Sciatic nerve (tissue), 2 donors: ENCODE data around the gene DNAJB11. TPM values are rescaled to one million over a fixed set of nuclear protein-coding genes. Genes with fewer than 3 reads are reported as not detected.
"Not testable (repeated sequence)": the region's sequence is repeated elsewhere in the genome, so short reads cannot be mapped to it uniquely, and the experiment has no call there.

Experiments
- ATAC-seq: fragments of 200-7000 bp; cut with Tn5 transposase; one replicate; pipeline ENCODE4 v1.9.1; 2020; ENCODE audit warnings: mild to moderate bottlenecking, moderate library complexity
- DNase-seq: peaks from one replicate; pipeline ENCODE4 v3.0.0-alpha.2; 2020; ENCODE audit warnings: low spot score
- intact Hi-C: fragments of 100-400 bp; cut with DNase I; formaldehyde crosslinking; loops from one replicate; pipeline ENCODE4 v1.14.2; 2022
- total RNA-seq: library from RNA; stranded (reverse); fragmentation: NEBNext Ultra II Directional; extraction: Animal tissue kit (Norgen Biotek cat#: 25700); gene quantifications from one replicate; pipeline ENCODE4 v1.2.1, GENCODE V29; 2021
- donor health status: DM: no; HTN: no; CAD: no.
- donor health status: DM: no; HTN: no; CAD: no.

DNAJB11 gene
- total RNA-seq, 1 donor from 2014 or later = 33.3 TPM

- DNase-seq = no peak
- ATAC-seq = no peak
- intact Hi-C loops = no loop called here
These were observed 26.2 kb upstream of the DNAJB11 start, which contains the start of gene CRYGS for GRCh38 chr3:186544281-186544680. Gene CRYGS, minus strand, starts transcription at chr3:186544380. Its CDS starts 54 bp downstream, at chr3:186544326.

- DNase-seq = no peak
- intact Hi-C loops = no loop called here
- ATAC-seq = no peak
These were observed 21.0 kb upstream of the DNAJB11 start for GRCh38 chr3:186549497-186549896.

- intact Hi-C loops = no loop called here
- no peak for ATAC-seq
- DNase-seq = no peak
These were observed 19.1 kb upstream of the DNAJB11 start for GRCh38 chr3:186551387-186551786.

- ATAC-seq (no peak), DNase-seq (no peak)
- intact Hi-C loops = no loop called here
These were observed 18.0 kb upstream of the DNAJB11 start for GRCh38 chr3:186552408-186553031.

- intact Hi-C loops = no loop called here
- DNase-seq (no peak), ATAC-seq (no peak)
These were observed 5.9 kb upstream of the DNAJB11 start for GRCh38 chr3:186564586-186564985.

- intact Hi-C loops = no loop called here
- ATAC-seq = no peak
- no peak for DNase-seq
These were observed 3.8 kb upstream of the DNAJB11 start for GRCh38 chr3:186566772-186567071.

- intact Hi-C loops = no loop called here
- ATAC-seq = peak; percentile 81
- peak; percentile 94 for DNase-seq
These were observed 3.2 kb upstream of the DNAJB11 start, which contains the start of gene TBCCD1 for GRCh38 chr3:186567072-186567921. Gene TBCCD1, minus strand, starts transcription at chr3:186567339. Its CDS starts 3,010 bp downstream, at chr3:186564329.

GRCh38 chr3:186569361-186569760 lies 1.2 kb upstream of the DNAJB11 start:
- DNase-seq, intact Hi-C loops, ATAC-seq: not testable (repeated sequence)

- ATAC-seq (no peak), DNase-seq (no peak)
- intact Hi-C loops = no loop called here
These were observed 783 bp upstream of the DNAJB11 start for GRCh38 chr3:186569779-186570095.

GRCh38 chr3:186570941-186571643 lies 572 bp downstream of the DNAJB11 start:
- ATAC-seq (no peak), DNase-seq (no peak)
- intact Hi-C loops = no loop called here

- DNase-seq = no peak
- no peak for ATAC-seq
- intact Hi-C loops = no loop called here
These were observed 1.1 kb downstream of the DNAJB11 start for GRCh38 chr3:186571644-186572013.

- no peak for ATAC-seq
- no peak for DNase-seq
- intact Hi-C loops = no loop called here
These were observed 7.0 kb downstream of the DNAJB11 start for GRCh38 chr3:186577521-186577920.

GRCh38 chr3:186580785-186581184 lies 10.3 kb downstream of the DNAJB11 start:
- DNase-seq (no peak), ATAC-seq (no peak)
- intact Hi-C loops = no loop called here

GRCh38 chr3:186582541-186582940 lies 12.0 kb downstream of the DNAJB11 start:
- intact Hi-C loops = no loop called here
- no peak for ATAC-seq

GRCh38 chr3:186583831-186584230 lies 13.3 kb downstream of the DNAJB11 start:
- DNase-seq (no peak), ATAC-seq (no peak)
- intact Hi-C loops = no loop called here

More at GRCh38 chr3:186582541-186582940, 12.0 kb downstream of the DNAJB11 start:
- DNase-seq = no peak

GRCh38 chr3:186586245-186586644 lies 15.7 kb downstream of the DNAJB11 start:
- intact Hi-C loops, DNase-seq, ATAC-seq: not testable (repeated sequence)

GRCh38 chr3:186587183-186587582 lies 16.7 kb downstream of the DNAJB11 start:
- intact Hi-C loops = no loop called here
- DNase-seq = no peak

GRCh38 chr3:186588632-186589031 lies 18.1 kb downstream of the DNAJB11 start:
- ATAC-seq = no peak
- DNase-seq = no peak
- intact Hi-C loops = no loop called here

More at GRCh38 chr3:186587183-186587582, 16.7 kb downstream of the DNAJB11 start:
- ATAC-seq = no peak

GRCh38 chr3:186589121-186589520 lies 18.6 kb downstream of the DNAJB11 start:
- DNase-seq = no peak
- ATAC-seq = no peak
- intact Hi-C loops = no loop called here
